ENCODE data around the gene SNX27.
"Not testable (repeated sequence)": the region's sequence is repeated elsewhere in the genome, so short reads cannot be mapped to it uniquely, and the experiment has no call there.

The SNX27 gene

GRCh38 chr1:151716405-151716762, 104.5 kb downstream of the SNX27 start:
- FAIRE-seq (no peak), DNase-seq (ENCODE audit: extremely low spot score, insufficient read length, low read depth) (no peak)

- no peak for FAIRE-seq
Observed at GRCh38 chr1:151716771-151717631, 105.2 kb downstream of the SNX27 start, which contains the start of gene CELF3. TSS of gene CELF3 (minus strand) at chr1:151716803. CDS start at chr1:151716020, 783 bp downstream.

GRCh38 chr1:151718011-151718431, 106.2 kb downstream of the SNX27 start:
- no peak for FAIRE-seq
- no peak for DNase-seq (ENCODE audit: extremely low spot score, insufficient read length, low read depth)

More at GRCh38 chr1:151716771-151717631, 105.2 kb downstream of the SNX27 start, which contains the start of gene CELF3:
- no peak for DNase-seq (ENCODE audit: extremely low spot score, insufficient read length, low read depth)

- no peak for FAIRE-seq
Observed at GRCh38 chr1:151718666-151719065, 106.8 kb downstream of the SNX27 start.

GRCh38 chr1:151720125-151720524, 108.3 kb downstream of the SNX27 start:
- FAIRE-seq (no peak), DNase-seq (ENCODE audit: extremely low spot score, insufficient read length, low read depth) (no peak)

More at GRCh38 chr1:151718666-151719065, 106.8 kb downstream of the SNX27 start:
- no peak for DNase-seq (ENCODE audit: extremely low spot score, insufficient read length, low read depth)

GRCh38 chr1:151720554-151720953, 108.7 kb downstream of the SNX27 start:
- peak; percentile 29 for DNase-seq (ENCODE audit: extremely low spot score, insufficient read length, low read depth)
- FAIRE-seq: peak; percentile 76

GRCh38 chr1:151720974-151721787, 109.3 kb downstream of the SNX27 start, which contains the start of gene RIIAD1:
TSS of gene RIIAD1 (plus strand) at chr1:151721522. CDS start at chr1:151721537, 15 bp downstream.
- DNase-seq (ENCODE audit: extremely low spot score, insufficient read length, low read depth): peak; percentile 75

GRCh38 chr1:151721788-151722510, 110.1 kb downstream of the SNX27 start:
- FAIRE-seq: no peak
- DNase-seq (ENCODE audit: extremely low spot score, insufficient read length, low read depth): no peak

More at GRCh38 chr1:151720974-151721787, 109.3 kb downstream of the SNX27 start, which contains the start of gene RIIAD1:
- FAIRE-seq: no peak

GRCh38 chr1:151723726-151724370, 112.0 kb downstream of the SNX27 start:
- no peak for DNase-seq (ENCODE audit: extremely low spot score, insufficient read length, low read depth)
- no peak for FAIRE-seq

- no peak for DNase-seq (ENCODE audit: extremely low spot score, insufficient read length, low read depth)
- FAIRE-seq: no peak
Observed at GRCh38 chr1:151728151-151729054, 116.6 kb downstream of the SNX27 start.

- DNase-seq (ENCODE audit: extremely low spot score, insufficient read length, low read depth) (no peak), FAIRE-seq (no peak)
Observed at GRCh38 chr1:151729157-151729965, 117.5 kb downstream of the SNX27 start.

GRCh38 chr1:151729966-151730291, 118.1 kb downstream of the SNX27 start:
- no peak for DNase-seq (ENCODE audit: extremely low spot score, insufficient read length, low read depth)
- FAIRE-seq: no peak

GRCh38 chr1:151733126-151733525, 121.3 kb downstream of the SNX27 start:
- FAIRE-seq (no peak), DNase-seq (ENCODE audit: extremely low spot score, insufficient read length, low read depth) (no peak)

GRCh38 chr1:151733995-151734394, 122.1 kb downstream of the SNX27 start:
- FAIRE-seq; DNase-seq (ENCODE audit: extremely low spot score, insufficient read length, low read depth): not testable (repeated sequence)

- FAIRE-seq: no peak
Observed at GRCh38 chr1:151737026-151737425, 125.2 kb downstream of the SNX27 start.

GRCh38 chr1:151737479-151737878, 125.6 kb downstream of the SNX27 start:
- FAIRE-seq: no peak
- no peak for DNase-seq (ENCODE audit: extremely low spot score, insufficient read length, low read depth)

More at GRCh38 chr1:151737026-151737425, 125.2 kb downstream of the SNX27 start:
- DNase-seq (ENCODE audit: extremely low spot score, insufficient read length, low read depth): no peak

- FAIRE-seq (no peak), DNase-seq (ENCODE audit: extremely low spot score, insufficient read length, low read depth) (no peak)
Observed at GRCh38 chr1:151739590-151740355, 127.9 kb downstream of the SNX27 start.

All from GM18507 (cell line).